DND-41 (cell line): ENCODE data around the gene HACD4.

Experiments used
- ATAC-seq: fragments of 200-7000 bp; cut with Tn5 transposase; 3 replicates; pipeline ENCODE4 v1.9.1; 2021; ENCODE audit warnings: low read depth; ENCODE audit not compliant: insufficient read depth
- DNase-seq: peaks from one replicate; pipeline ENCODE4 v3.0.0-alpha.2; 2020
- H2AFZ ChIP-seq: 2 replicates; pipeline ENCODE4 v1.6.0; 2012; ENCODE audit warnings: low read depth, low read length
- H3K27ac ChIP-seq: 2 replicates; pipeline ENCODE4 v1.5.1; 2012; ENCODE audit warnings: low read length, inconsistent platforms
- H3K27me3 ChIP-seq: fragments of 200-600 bp; sonication (generic); 2 replicates; pipeline ENCODE4 v1.6.0; 2012; ENCODE audit warnings: low read length, mild to moderate bottlenecking, inconsistent platforms; ENCODE audit not compliant: insufficient read depth, poor library complexity
- H3K36me3 ChIP-seq: 2 replicates; pipeline ENCODE4 v1.5.1; 2012; ENCODE audit warnings: low read length, inconsistent platforms; ENCODE audit not compliant: insufficient read depth
- H3K4me1 ChIP-seq: 2 replicates; pipeline ENCODE4 v1.5.1; 2012; ENCODE audit warnings: mild to moderate bottlenecking, low read length; ENCODE audit not compliant: insufficient read depth
- H3K4me2 ChIP-seq: 2 replicates; pipeline ENCODE4 v1.6.0; 2012; ENCODE audit warnings: mild to moderate bottlenecking, moderate library complexity, low read length, inconsistent platforms; ENCODE audit not compliant: insufficient read depth
- H3K4me3 ChIP-seq, 2 experiments: fragments of 200-600 bp in 1 of 2; shearing (Covaris generic) in 1 of 2; 2 replicates each; pipeline ENCODE4 v1.5.1; 2012 to 2016; ENCODE audit warnings: inconsistent platforms in 2 of 2, low read length in 2 of 2, mild to moderate bottlenecking in 2 of 2, low read depth in 1 of 2, moderate library complexity in 1 of 2
- H3K79me2 ChIP-seq: 2 replicates; pipeline ENCODE4 v1.6.0; 2012; ENCODE audit warnings: low read length, inconsistent platforms; ENCODE audit not compliant: insufficient read depth
- H3K9ac ChIP-seq: 2 replicates; pipeline ENCODE4 v1.6.0; 2012; ENCODE audit warnings: low read depth, mild to moderate bottlenecking, inconsistent platforms, low read length, moderate library complexity
- H3K9me3 ChIP-seq: 2 replicates; pipeline ENCODE4 v1.5.1; 2012; ENCODE audit warnings: low read length, moderate library complexity, mild to moderate bottlenecking, inconsistent platforms; ENCODE audit not compliant: insufficient read depth, severe bottlenecking
- H4K20me1 ChIP-seq: 2 replicates; pipeline ENCODE4 v1.6.0; 2012; ENCODE audit warnings: low read length; ENCODE audit not compliant: insufficient read depth
- EZH2 ChIP-seq: IDR thresholded peaks from 3 replicates; pipeline ENCODE4 v1.6.1; 2012; ENCODE audit warnings: borderline replicate concordance, low read depth, mild to moderate bottlenecking, moderate library complexity, low read length, inconsistent platforms; ENCODE audit not compliant: severe bottlenecking
- TF ChIP-seq, protein P1 (sequence below): IDR thresholded peaks from 2 replicates; pipeline ENCODE4 v1.5.1; 2012; ENCODE audit warnings: borderline replicate concordance, low read length, moderate library complexity, mild to moderate bottlenecking; ENCODE audit not compliant: poor library complexity, severe bottlenecking; ENCODE audit errors: extremely low read depth

Gene HACD4

GRCh38 chr9:21016701-21017491 is 14.5 kb downstream of the HACD4 start:
- Histone ChIP-seq H3K27ac (no peak overlapping the region), H3K36me3 (no peaks in the 10 kb centered on the region), H3K9ac (no peak overlapping the region), H3K4me2 (no peak overlapping the region), H3K79me2 (no peaks in the 10 kb centered on the region), H3K27me3 (no peaks in the 10 kb centered on the region), H2AFZ (no peak overlapping the region), H4K20me1 (no peaks in the 10 kb centered on the region), H3K9me3 (no peaks in the 10 kb centered on the region), H3K4me1 (no peaks in the 10 kb centered on the region), H3K4me3 (no peak overlapping the region)
- DNase-seq (no peak), ATAC-seq (no peak)
- no peak for TF ChIP-seq EZH2
- TF ChIP-seq, protein P1, sequence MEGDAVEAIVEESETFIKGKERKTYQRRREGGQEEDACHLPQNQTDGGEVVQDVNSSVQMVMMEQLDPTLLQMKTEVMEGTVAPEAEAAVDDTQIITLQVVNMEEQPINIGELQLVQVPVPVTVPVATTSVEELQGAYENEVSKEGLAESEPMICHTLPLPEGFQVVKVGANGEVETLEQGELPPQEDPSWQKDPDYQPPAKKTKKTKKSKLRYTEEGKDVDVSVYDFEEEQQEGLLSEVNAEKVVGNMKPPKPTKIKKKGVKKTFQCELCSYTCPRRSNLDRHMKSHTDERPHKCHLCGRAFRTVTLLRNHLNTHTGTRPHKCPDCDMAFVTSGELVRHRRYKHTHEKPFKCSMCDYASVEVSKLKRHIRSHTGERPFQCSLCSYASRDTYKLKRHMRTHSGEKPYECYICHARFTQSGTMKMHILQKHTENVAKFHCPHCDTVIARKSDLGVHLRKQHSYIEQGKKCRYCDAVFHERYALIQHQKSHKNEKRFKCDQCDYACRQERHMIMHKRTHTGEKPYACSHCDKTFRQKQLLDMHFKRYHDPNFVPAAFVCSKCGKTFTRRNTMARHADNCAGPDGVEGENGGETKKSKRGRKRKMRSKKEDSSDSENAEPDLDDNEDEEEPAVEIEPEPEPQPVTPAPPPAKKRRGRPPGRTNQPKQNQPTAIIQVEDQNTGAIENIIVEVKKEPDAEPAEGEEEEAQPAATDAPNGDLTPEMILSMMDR, result no peak

GRCh38 chr9:21015995-21016394 is 15.4 kb downstream of the HACD4 start:
- H3K9ac ChIP-seq, result no peak overlapping the region
- H2AFZ ChIP-seq, result no peak overlapping the region

GRCh38 chr9:21015129-21015815 is 16.2 kb downstream of the HACD4 start:
- no peak for DNase-seq
- TF ChIP-seq, protein P1, result no peak
- no peak for TF ChIP-seq EZH2
- no peaks in the 10 kb centered on the region for H3K4me1 ChIP-seq
- no peak overlapping the region for H3K4me2 ChIP-seq
- no peaks in the 10 kb centered on the region for H3K27me3 ChIP-seq
- H3K4me3 ChIP-seq, result no peak overlapping the region
- no peaks in the 10 kb centered on the region for H4K20me1 ChIP-seq
- no peak overlapping the region for H3K9ac ChIP-seq
- H3K9me3 ChIP-seq, result no peaks in the 10 kb centered on the region
- H3K79me2 ChIP-seq, result no peaks in the 10 kb centered on the region
- no peaks in the 10 kb centered on the region for H3K36me3 ChIP-seq
- H3K27ac ChIP-seq, result no peak overlapping the region
- no peak overlapping the region for H2AFZ ChIP-seq
- no peak for ATAC-seq

More at GRCh38 chr9:21015995-21016394, 15.4 kb downstream of the HACD4 start:
- DNase-seq (no peak), ATAC-seq (no peak)
- Histone ChIP-seq H3K4me2 (no peak overlapping the region), H3K79me2 (no peaks in the 10 kb centered on the region), H3K9me3 (no peaks in the 10 kb centered on the region), H3K4me1 (no peaks in the 10 kb centered on the region), H3K27ac (no peak overlapping the region), H4K20me1 (no peaks in the 10 kb centered on the region), H3K36me3 (no peaks in the 10 kb centered on the region), H3K27me3 (no peaks in the 10 kb centered on the region), H3K4me3 (no peak overlapping the region)
- no peak for TF ChIP-seq EZH2
- TF ChIP-seq, protein P1, result no peak
